ENCODE data around the gene GAGE12D. TPM values are rescaled to one million over a fixed set of nuclear protein-coding genes. Genes with fewer than 3 reads are reported as not detected.

GAGE12D gene
- polyA plus RNA-seq, 1 experiment: not detected

Small RNAs within 50 kb of the gene (small RNA-seq; reads per million reads assigned to genes)
- gene GAGE12B (ENCODE audit: insufficient read length, low read depth, low replicate concordance): not detected

Other genes with a start within 250 kb of the GAGE12D start
- gene GAGE10, start 238.1 kb upstream of the GAGE12D start, polyA plus RNA-seq (2011; rRNA removed): not detected in 2 replicates
- gene GAGE12J, start 219.7 kb upstream of the GAGE12D start, polyA plus RNA-seq (2011; rRNA removed): not detected in 2 replicates
- gene GAGE13, start 210.2 kb upstream of the GAGE12D start, polyA plus RNA-seq (2011; rRNA removed): not detected in 2 replicates
- gene GAGE12C, start 9.6 kb upstream of the GAGE12D start, polyA plus RNA-seq (2011; rRNA removed): not detected in 2 replicates
- not detected in 2 replicates for gene GAGE12E, start 9.6 kb downstream of the GAGE12D start, polyA plus RNA-seq (2011; rRNA removed)
- not detected in 2 replicates for gene GAGE12F, start 19.1 kb downstream of the GAGE12D start, polyA plus RNA-seq (2011; rRNA removed)
- gene GAGE12G, start 28.7 kb downstream of the GAGE12D start, polyA plus RNA-seq (2011; rRNA removed): not detected in 2 replicates
- gene GAGE12H, start 38.2 kb downstream of the GAGE12D start, polyA plus RNA-seq (2011; rRNA removed): not detected in 2 replicates
- gene GAGE2A, start 47.8 kb downstream of the GAGE12D start, polyA plus RNA-seq (2011; rRNA removed): not detected in 2 replicates
- gene GAGE1, start 57.3 kb downstream of the GAGE12D start, polyA plus RNA-seq (2011; rRNA removed): not detected in 2 replicates
- gene PAGE1, start 154.3 kb downstream of the GAGE12D start, polyA plus RNA-seq (2011; rRNA removed): not detected in 2 replicates